Bronchus fibroblast of lung (primary cell): ENCODE data around the gene RNPS1. TPM values are rescaled to one million over a fixed set of nuclear protein-coding genes. Genes with fewer than 3 reads are reported as not detected.

Source experiments
- total RNA-seq: library from RNA; depleted of rRNA; stranded (reverse); fragments of >200 nt; gene quantifications from 2 replicates; pipeline ENCODE4 v1.2.3, GENCODE V29; 2015

The RNPS1 gene
- total RNA-seq: 218 and 221 TPM in 2 replicates

GRCh38 chr16:2267913-2268666 is at the start of gene RNPS1:
RNPS1 (minus strand) TSS chr16:2268126; CDS start chr16:2264643, 3,483 bp downstream.

GRCh38 chr16:2251296-2252111 is 16.4 kb downstream of the RNPS1 start, which contains the start of gene ECI1:
ECI1 (minus strand) TSS chr16:2251587; CDS start chr16:2251566, 21 bp downstream.

GRCh38 chr16:2236337-2237101 is 31.4 kb downstream of the RNPS1 start, which contains the start of gene DNASE1L2:
DNASE1L2 (plus strand) TSS chr16:2236444; CDS start chr16:2236817, 373 bp downstream.

GRCh38 chr16:2223221-2223941 is 44.5 kb downstream of the RNPS1 start, which contains the start of gene E4F1:
E4F1 (plus strand) TSS chr16:2223591; CDS start chr16:2223614, 23 bp downstream.

GRCh38 chr16:2214719-2214968 is 53.3 kb downstream of the RNPS1 start, which contains the start of gene PGP:
PGP (minus strand) TSS chr16:2214840; CDS start chr16:2214777, 63 bp downstream.

GRCh38 chr16:2210386-2211365 is 57.2 kb downstream of the RNPS1 start, which contains the start of gene BRICD5:
BRICD5 (minus strand) TSS chr16:2210863; CDS start chr16:2210833, 30 bp downstream.

GRCh38 chr16:2205104-2205966 is 62.6 kb downstream of the RNPS1 start, which contains the start of gene MLST8:
MLST8 (plus strand) TSS chr16:2205454; CDS start chr16:2206086, 632 bp downstream.

Other genes with a start within 250 kb of the RNPS1 start
- gene NPW, start 248.3 kb downstream of the RNPS1 start, total RNA-seq: 1.6 and 1.8 TPM in 2 replicates
- 47.4 and 58.7 TPM in 2 replicates for gene NHERF2, start 241.2 kb downstream of the RNPS1 start, total RNA-seq
- gene NTHL1, start 220.3 kb downstream of the RNPS1 start, total RNA-seq: 49.2 and 53.0 TPM in 2 replicates
- 36.0 and 55.9 TPM in 2 replicates for gene TSC2, start 220.1 kb downstream of the RNPS1 start, total RNA-seq
- gene PKD1, start 132.2 kb downstream of the RNPS1 start, total RNA-seq: 74.8 and 88.1 TPM in 2 replicates
- gene RAB26, start 119.5 kb downstream of the RNPS1 start, total RNA-seq: 1.5 and 3.3 TPM in 2 replicates
- gene TRAF7, start 112.3 kb downstream of the RNPS1 start, total RNA-seq: 54.0 and 62.0 TPM in 2 replicates
- gene CASKIN1, start 71.5 kb downstream of the RNPS1 start, total RNA-seq: under 0.01 TPM in 1 of 2 replicates, not detected in the other
- 80.4 and 86.6 TPM in 2 replicates for gene MLST8, start 62.7 kb downstream of the RNPS1 start, total RNA-seq
- gene BRICD5, start 57.3 kb downstream of the RNPS1 start, total RNA-seq: 1.3 and 2.7 TPM in 2 replicates
- 24.5 and 27.1 TPM in 2 replicates for gene PGP, start 53.3 kb downstream of the RNPS1 start, total RNA-seq
- gene E4F1, start 44.5 kb downstream of the RNPS1 start, total RNA-seq: 22.9 and 25.2 TPM in 2 replicates
- gene DNASE1L2, start 31.7 kb downstream of the RNPS1 start, total RNA-seq: 0.15 and 1.0 TPM in 2 replicates
- 54.3 and 66.3 TPM in 2 replicates for gene ECI1, start 16.5 kb downstream of the RNPS1 start, total RNA-seq
- 0.15 and 0.34 TPM in 2 replicates for gene ABCA3, start 72.6 kb upstream of the RNPS1 start, total RNA-seq
- 39.3 and 42.1 TPM in 2 replicates for gene CCNF, start 161.3 kb upstream of the RNPS1 start, total RNA-seq
- gene TEDC2, start 192.0 kb upstream of the RNPS1 start, total RNA-seq: 23.8 and 25.9 TPM in 2 replicates
- gene NTN3, start 203.2 kb upstream of the RNPS1 start, total RNA-seq: 0.15 and 0.34 TPM in 2 replicates
- gene TBC1D24, start 207.0 kb upstream of the RNPS1 start, total RNA-seq: 6.8 and 9.9 TPM in 2 replicates
- 44.6 and 45.0 TPM in 2 replicates for gene ATP6V0C, start 245.8 kb upstream of the RNPS1 start, total RNA-seq